Activated naive CD4-positive, alpha-beta T cell treated with anti-CD3 and anti-CD28 coated beads, Interleukin-2, amount 50 U/mL, for 24 hours (primary cell): ENCODE measurements around the gene IL5.
"Not testable (repeated sequence)": the region's sequence is repeated elsewhere in the genome, so short reads cannot be mapped to it uniquely, and the experiment has no call there.

Source experiments
- H3K27ac Mint-ChIP-seq: one replicate; pipeline ENCODE4 v1.8.0; 2021; ENCODE audit warnings: mild to moderate bottlenecking, mixed read lengths
- H3K27me3 Mint-ChIP-seq: one replicate; pipeline ENCODE4 v1.8.0; 2021; ENCODE audit warnings: mixed read lengths
- H3K36me3 Mint-ChIP-seq: one replicate; pipeline ENCODE4 v1.8.0; 2021; ENCODE audit warnings: mixed read lengths
- H3K4me1 Mint-ChIP-seq: one replicate; pipeline ENCODE4 v1.8.0; 2021; ENCODE audit warnings: mixed read lengths
- H3K4me3 Mint-ChIP-seq: one replicate; pipeline ENCODE4 v1.8.0; 2021; ENCODE audit warnings: mild to moderate bottlenecking, mixed read lengths
- H3K9me3 Mint-ChIP-seq: one replicate; pipeline ENCODE4 v1.8.0; 2021; ENCODE audit warnings: mixed read lengths

IL5 gene

DNA sequence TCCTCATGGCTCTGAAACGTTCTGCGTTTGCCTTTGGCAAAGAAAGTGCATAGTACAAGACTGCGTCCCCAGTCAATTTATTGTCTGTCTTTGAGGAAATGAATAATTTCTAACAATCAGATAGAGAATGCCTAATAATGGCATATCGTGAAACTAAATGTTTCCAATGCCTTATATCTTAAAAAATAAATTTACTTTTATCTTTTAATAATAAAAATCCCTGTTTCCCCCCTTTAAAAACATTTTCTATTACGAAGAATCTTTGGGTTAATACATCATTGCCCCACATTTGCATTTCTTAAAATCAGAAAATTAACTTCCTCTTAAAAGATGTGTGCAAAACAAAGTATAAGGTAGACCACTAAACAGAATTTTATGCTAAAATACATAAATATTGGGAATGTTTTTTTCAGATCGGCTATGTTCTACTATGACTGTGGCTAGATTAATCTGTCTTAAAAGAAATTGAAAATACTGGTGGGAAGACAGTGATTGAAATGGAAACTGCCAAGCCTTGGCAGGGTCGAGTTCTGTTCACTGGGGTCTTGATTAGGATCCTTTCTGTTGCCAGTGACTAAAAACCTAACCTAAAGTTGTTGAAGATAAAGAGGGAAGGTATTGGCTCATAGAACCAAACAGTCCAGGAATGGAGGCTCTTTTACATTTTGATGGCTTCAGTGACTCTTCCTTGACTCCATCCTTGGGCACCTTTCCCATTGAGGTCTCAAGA lies at the start of gene IL5:
TSS of gene IL5 (minus strand) at position 51 of the 730 bp plus-strand sequence. CDS start at position 7, 44 bp downstream.
- H3K36me3 Mint-ChIP-seq, result no peaks in the 10 kb centered on the region
- no peak within 1 kb of the TSS for H3K4me3 Mint-ChIP-seq

DNA sequence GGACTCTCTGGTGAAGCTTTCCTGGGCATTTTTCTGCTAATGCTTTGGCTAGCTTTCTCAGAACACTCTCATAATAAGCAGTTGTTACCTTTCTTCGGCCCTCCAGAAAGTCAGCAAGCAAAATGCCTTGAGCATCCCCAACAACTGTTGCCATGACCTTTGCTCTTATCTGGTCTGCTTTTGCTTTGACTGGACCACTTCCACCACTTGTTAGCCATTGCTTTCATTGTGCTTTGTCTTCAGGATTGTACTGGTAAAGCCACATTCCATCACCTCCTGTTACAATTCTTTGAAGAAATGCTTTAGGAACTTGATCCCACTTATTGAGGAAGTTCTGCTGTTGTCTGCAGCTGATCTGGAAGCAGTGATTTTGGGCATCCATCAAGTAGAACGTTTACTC lies 49.2 kb upstream of the IL5 start:
- Mint-ChIP-seq H3K4me3 (no peak overlapping the region), H3K9me3 (no peaks in the 10 kb centered on the region), H3K36me3 (peaks cover 31% of the 10 kb centered on the region), H3K27me3 (no peaks in the 10 kb centered on the region), H3K27ac (no peak overlapping the region), H3K4me1 (no peaks in the 10 kb centered on the region)

More for the DNA sequence above, at the start of gene IL5:
- no peaks in the 10 kb centered on the region for H3K4me1 Mint-ChIP-seq
- no peaks in the 10 kb centered on the region for H3K27me3 Mint-ChIP-seq
- no peaks in the 10 kb centered on the region for H3K9me3 Mint-ChIP-seq
- no peak within 1 kb of the TSS for H3K27ac Mint-ChIP-seq

DNA sequence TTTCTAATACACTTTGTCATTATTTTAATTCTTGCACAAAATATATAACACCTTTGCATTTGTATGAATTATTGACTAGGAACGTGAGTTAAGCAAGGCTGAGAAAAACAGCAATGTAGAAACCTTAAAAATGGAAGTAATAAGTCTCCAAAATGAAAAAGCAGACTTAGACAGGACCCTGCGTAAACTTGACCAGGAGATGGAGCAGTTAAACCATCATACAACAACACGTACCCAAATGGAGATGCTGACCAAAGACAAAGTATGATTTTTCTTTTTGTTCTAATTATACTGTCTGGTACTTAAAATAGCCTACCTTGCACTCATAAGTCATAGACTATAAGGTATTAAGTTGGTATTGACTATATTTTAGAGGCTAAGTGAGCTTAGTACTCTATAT lies 47.8 kb upstream of the IL5 start:
- Mint-ChIP-seq H3K9me3 (no peaks in the 10 kb centered on the region), H3K27ac (no peak overlapping the region), H3K4me1 (no peaks in the 10 kb centered on the region), H3K4me3 (no peak overlapping the region), H3K36me3 (peaks cover 25% of the 10 kb centered on the region), H3K27me3 (no peaks in the 10 kb centered on the region)

DNA sequence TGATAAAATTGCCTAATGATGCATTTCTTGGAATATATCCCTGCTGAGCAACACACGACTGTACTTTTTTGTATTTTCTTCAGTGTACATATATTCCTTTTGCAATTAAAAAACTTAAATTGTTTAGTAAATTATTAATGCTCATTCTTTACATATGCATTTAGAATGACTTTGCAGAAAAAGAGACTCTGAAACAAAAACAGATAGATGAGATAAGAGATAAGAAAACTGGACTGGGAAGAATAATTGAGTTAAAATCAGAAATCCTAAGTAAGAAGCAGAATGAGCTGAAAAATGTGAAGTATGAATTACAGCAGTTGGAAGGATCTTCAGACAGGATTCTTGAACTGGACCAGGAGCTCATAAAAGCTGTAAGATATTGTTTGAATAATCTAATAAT lies 46.1 kb upstream of the IL5 start:
- H3K4me1 Mint-ChIP-seq, result no peaks in the 10 kb centered on the region
- peaks cover 25% of the 10 kb centered on the region for H3K36me3 Mint-ChIP-seq
- no peak overlapping the region for H3K4me3 Mint-ChIP-seq
- no peaks in the 10 kb centered on the region for H3K27me3 Mint-ChIP-seq
- H3K27ac Mint-ChIP-seq, result no peak overlapping the region
- H3K9me3 Mint-ChIP-seq, result no peaks in the 10 kb centered on the region

DNA sequence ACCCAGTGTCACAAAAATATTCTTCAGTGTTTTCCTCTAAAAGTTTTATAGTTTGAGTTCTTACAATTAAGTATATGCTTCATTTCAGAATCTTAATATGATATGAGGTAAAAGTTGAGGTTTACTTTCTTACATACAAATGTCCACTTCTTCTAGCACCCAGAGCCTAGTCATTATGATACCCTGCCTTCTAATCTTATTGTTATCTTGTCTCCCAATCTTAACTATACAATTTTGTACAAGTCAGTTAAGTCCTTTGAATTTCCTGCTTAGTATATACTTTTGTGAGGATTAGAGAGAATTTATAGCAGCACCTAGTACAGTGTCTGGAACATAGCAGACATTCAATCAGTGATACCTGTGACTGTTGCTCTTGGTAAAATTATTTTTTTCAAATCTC lies 42.7 kb upstream of the IL5 start:
- no peaks in the 10 kb centered on the region for H3K9me3 Mint-ChIP-seq
- no peak overlapping the region for H3K4me3 Mint-ChIP-seq
- no peaks in the 10 kb centered on the region for H3K4me1 Mint-ChIP-seq
- no peaks in the 10 kb centered on the region for H3K27me3 Mint-ChIP-seq
- no peak overlapping the region for H3K27ac Mint-ChIP-seq
- peaks cover 41% of the 10 kb centered on the region for H3K36me3 Mint-ChIP-seq

DNA sequence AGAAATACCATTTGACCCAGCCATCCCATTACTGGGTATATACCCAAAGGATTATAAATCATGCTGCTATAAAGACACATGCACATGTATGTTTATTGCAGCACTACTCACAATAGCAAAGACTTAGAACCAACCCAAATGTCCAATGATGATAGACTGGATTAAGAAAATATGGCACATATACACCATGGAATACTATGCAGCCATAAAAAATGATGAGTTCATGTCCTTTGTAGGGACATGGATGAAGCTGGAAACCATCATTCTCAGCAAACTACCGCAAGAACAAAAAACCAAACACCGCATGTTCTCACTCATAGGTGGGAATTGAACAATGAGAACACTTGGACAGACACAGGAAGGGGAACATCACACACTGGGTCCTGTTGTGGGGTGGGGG lies 41.2 kb upstream of the IL5 start:
- H3K4me1 Mint-ChIP-seq, H3K4me3 Mint-ChIP-seq, H3K27ac Mint-ChIP-seq, H3K27me3 Mint-ChIP-seq, H3K9me3 Mint-ChIP-seq: not testable (repeated sequence)
- peaks cover 37% of the 10 kb centered on the region for H3K36me3 Mint-ChIP-seq

DNA sequence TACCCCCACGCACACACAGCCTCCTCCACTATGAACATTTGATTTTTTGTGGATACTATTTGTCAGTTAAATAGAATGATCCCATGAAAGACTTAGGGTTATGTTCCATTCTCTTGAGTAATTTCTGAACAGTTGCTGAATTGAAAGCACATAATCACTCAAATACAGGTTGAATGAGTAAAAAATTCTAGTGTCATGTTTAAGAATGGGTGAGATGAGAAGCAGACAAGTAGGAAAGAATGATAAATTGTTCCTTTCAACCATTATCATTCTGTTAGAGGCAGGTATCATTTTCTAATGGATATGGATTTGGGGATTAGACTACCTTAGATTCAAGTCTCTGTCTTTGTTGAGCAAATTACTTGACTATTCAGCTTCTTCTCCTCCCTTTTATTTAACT lies 32.8 kb upstream of the IL5 start:
- Mint-ChIP-seq H3K4me3 (no peak overlapping the region), H3K4me1 (peaks cover 21% of the 10 kb centered on the region), H3K36me3 (peaks cover 34% of the 10 kb centered on the region), H3K9me3 (no peaks in the 10 kb centered on the region), H3K27me3 (no peaks in the 10 kb centered on the region), H3K27ac (no peak overlapping the region)

DNA sequence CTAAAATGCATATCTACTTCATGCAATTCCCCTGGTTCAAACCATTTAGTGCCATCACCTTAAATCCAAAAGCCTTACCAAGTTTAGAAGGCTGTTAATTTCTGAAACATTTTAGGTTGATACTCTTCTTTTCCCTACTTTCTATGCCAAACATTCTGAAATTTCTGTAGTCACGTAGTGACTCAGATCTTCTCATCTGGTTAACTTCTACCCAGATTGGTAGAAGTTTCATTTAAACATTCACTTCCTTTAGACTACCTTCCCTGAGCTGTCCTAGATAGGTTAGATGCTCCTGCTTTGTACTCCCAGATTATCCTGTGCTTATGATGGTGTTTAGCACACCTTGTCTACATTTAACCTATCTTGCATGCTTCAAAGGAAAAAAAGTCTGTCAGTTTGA lies 23.3 kb upstream of the IL5 start:
- Mint-ChIP-seq H3K27me3 (no peaks in the 10 kb centered on the region), H3K27ac (no peak overlapping the region), H3K4me3 (no peak overlapping the region), H3K36me3 (peaks cover 36% of the 10 kb centered on the region), H3K4me1 (peaks cover 47% of the 10 kb centered on the region), H3K9me3 (no peaks in the 10 kb centered on the region)

DNA sequence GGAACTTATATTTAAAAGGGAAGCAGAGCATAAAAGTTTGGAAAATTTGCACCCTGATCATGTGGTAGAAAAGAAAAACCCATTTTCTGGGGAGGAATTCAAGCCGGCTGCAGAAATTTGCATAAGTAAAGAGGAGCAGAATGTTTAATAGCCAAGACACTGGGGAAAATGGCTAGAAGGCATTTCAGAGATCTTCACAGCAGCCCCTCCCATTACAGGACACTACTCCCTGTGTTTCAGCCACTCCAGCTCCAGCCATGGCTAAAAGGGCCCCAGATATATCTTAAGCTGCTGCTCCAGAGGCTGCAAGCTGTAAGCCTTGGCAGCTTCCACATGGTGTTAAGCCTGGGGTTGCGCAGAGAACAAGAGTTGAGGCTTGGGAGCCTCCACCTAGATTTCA lies 21.2 kb upstream of the IL5 start:
- peaks cover 30% of the 10 kb centered on the region for H3K36me3 Mint-ChIP-seq

DNA sequence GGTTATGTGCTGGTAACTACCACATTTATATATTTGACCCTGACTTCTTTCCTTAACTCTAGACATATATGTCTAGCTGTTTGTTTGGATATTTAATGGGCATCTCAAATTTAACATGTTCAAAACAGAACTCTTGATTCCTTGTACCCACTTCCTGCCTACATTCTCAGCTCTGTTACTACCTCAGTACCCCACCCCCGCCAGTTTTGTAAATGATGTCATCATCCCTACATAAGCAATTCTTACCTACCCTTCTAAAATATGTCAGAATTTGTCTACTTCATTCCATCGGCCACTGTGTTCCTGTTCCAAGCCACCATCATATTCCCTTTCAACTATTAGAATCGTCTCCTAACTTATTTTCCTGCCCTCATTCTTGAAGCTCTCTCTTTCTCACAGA lies 18.3 kb upstream of the IL5 start:
- Mint-ChIP-seq H3K4me3 (no peak overlapping the region), H3K36me3 (peaks cover 18% of the 10 kb centered on the region), H3K27ac (no peak overlapping the region), H3K4me1 (peaks cover 42% of the 10 kb centered on the region), H3K9me3 (no peaks in the 10 kb centered on the region), H3K27me3 (no peaks in the 10 kb centered on the region)

More for the DNA sequence above, 21.2 kb upstream of the IL5 start:
- H3K27me3 Mint-ChIP-seq, H3K9me3 Mint-ChIP-seq, H3K4me3 Mint-ChIP-seq, H3K27ac Mint-ChIP-seq: not testable (repeated sequence)
- H3K4me1 Mint-ChIP-seq, result peaks cover 38% of the 10 kb centered on the region

DNA sequence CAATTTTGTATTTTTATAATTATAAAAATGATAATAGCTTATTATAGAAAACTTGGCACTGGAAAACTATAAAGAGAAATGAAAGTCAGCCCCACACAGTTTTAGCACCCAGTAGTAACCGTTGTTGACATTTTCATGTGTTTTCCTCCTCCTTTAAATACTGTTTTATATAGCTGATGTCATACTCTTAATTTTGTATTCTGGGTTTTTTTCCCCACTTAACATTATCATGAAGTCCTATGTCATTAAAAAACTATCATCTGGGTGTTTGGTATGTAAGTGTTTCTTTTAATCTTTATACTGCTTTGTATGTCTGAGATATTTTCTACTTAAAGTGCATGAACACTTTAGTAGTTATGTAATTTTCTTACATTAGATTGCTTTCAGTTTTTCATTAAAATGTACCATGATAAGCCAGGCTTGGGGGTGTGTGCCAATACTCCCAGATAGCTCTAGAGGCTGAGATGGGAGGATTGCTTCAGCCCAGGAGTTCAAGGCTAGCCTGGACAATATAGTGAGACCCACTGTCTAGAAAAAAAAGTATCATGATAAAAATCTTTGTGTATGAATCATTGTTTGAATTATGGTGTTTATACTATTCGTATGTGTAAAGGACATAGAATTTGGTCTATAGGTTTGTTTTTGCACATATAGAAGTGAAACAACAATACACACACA lies 16.2 kb upstream of the IL5 start:
- H3K36me3 Mint-ChIP-seq, result peaks cover 3% of the 10 kb centered on the region
- H3K27ac Mint-ChIP-seq, result no peak overlapping the region
- peaks cover 7% of the 10 kb centered on the region for H3K9me3 Mint-ChIP-seq
- no peaks in the 10 kb centered on the region for H3K27me3 Mint-ChIP-seq
- H3K4me3 Mint-ChIP-seq, result peak overlapping the region; percentile 74
- H3K4me1 Mint-ChIP-seq, result peaks cover 34% of the 10 kb centered on the region

DNA sequence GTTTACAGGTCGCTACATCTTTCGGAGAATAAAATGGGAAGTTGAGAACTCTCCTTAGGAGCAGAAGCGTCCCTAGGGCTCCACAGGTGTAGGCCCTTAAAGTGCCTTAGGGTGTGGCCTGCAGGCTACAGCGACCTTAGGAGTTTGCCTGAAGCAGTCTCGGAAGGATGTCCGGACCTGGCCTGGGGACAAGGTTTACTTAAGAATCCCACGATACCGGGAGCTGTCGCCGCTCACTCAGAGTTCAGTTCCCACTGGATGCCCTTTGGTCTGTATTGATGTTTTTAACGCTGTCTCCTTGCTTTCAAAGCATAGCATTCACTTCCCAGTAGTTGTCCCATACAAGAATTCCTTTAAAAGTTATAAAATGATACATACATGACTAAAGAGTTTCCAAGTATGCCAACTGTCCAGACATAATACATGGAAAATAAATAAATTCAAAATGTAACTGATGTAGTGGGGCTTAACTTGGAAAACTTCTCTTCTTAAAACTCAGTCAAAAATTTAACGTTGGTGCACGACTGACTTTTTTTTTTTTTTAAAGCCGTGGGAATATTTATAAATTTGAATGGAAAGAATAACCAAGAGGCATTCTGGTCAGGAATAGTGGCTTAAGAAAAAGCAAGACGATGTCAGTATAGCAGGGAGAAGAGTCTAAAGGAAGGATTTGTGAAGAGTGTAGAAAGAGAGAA lies 14.3 kb upstream of the IL5 start:
- Mint-ChIP-seq H3K4me1 (peaks cover 34% of the 10 kb centered on the region), H3K9me3 (peaks cover 7% of the 10 kb centered on the region), H3K4me3 (peak overlapping the region; percentile 99), H3K36me3 (peaks cover 3% of the 10 kb centered on the region), H3K27me3 (no peaks in the 10 kb centered on the region), H3K27ac (peak overlapping the region; percentile 99)

DNA sequence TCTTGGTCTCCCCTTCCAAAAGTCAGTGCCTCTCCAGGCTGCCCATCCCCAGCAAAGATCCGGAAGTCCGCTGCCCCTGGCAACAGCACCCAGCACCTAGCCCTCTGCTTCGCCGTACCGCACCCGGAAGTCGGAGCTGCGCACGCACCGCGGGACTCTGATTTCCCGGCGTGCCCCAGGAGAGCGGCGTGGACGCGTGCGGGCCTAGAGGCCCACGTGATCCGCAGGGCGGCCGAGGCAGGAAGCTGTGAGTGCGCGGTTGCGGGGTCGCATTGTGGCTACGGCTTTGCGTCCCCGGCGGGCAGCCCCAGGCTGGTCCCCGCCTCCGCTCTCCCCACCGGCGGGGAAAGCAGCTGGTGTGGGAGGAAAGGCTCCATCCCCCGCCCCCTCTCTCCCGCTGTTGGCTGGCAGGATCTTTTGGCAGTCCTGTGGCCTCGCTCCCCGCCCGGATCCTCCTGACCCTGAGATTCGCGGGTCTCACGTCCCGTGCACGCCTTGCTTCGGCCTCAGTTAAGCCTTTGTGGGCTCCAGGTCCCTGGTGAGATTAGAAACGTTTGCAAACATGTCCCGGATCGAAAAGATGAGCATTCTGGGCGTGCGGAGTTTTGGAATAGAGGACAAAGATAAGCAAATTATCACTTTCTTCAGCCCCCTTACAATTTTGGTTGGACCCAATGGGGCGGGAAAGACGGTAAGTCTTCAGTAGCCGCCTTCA lies 13.6 kb upstream of the IL5 start, which contains the start of gene RAD50:
TSS of gene RAD50 (plus strand) at position 215 of the 715 bp plus-strand sequence. CDS start at position 563, 348 bp downstream.
- peak within 1 kb of the TSS; percentile 99 for H3K27ac Mint-ChIP-seq
- peaks cover 3% of the 10 kb centered on the region for H3K36me3 Mint-ChIP-seq
- H3K4me3 Mint-ChIP-seq, result peak within 1 kb of the TSS; percentile 99
- H3K27me3 Mint-ChIP-seq, result no peaks in the 10 kb centered on the region
- H3K9me3 Mint-ChIP-seq, result peaks cover 7% of the 10 kb centered on the region
- peaks cover 34% of the 10 kb centered on the region for H3K4me1 Mint-ChIP-seq

DNA sequence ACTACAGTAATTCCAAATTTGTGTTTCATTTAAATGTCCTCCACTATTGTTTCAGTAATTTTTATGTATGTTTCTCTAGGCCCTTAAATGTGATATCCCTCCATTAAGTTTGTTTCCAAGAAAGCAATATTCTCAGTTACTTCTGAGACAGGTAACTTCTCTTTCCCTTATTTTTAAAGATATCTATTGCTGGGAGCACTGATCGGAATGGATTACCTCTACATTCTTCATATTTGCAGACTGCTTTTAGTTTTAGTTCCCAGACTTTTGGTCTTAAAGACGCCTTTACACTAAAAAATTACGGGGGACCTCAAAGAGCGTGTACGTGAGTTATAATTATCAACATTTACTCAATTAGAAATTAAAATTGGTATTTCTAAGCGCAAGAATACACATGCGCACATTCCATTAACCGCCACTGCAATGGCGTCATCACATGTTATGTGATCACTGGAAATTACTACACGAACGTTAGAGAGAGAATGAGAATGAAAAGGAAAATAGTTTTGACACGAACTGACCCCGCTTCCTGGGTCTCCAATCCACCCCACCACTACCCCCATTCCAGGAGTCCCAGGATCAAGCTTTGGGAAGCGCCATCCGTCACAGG lies 12.9 kb upstream of the IL5 start:
- Mint-ChIP-seq H3K4me3 (peak overlapping the region; percentile 99), H3K36me3 (peaks cover 3% of the 10 kb centered on the region), H3K27ac (peak overlapping the region; percentile 99), H3K27me3 (no peaks in the 10 kb centered on the region), H3K4me1 (peaks cover 34% of the 10 kb centered on the region), H3K9me3 (peaks cover 7% of the 10 kb centered on the region)

DNA sequence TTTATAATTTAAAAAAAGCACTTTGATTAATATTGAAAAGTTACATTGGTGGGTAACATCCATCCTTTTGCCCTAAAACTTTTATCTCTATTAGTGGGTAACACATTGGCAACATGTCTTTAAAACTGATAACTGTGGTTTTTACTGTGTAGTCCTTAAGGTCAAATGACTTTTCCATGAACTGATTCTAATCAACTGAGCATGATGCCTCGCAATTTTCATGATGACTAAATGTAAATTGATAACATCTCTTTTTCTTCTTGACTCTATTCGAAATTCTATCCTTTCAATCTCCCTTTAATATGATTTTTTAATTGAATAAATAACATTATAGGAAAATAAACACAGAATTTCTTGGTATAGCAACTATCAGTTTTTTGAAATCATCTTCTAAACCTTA lies 6.3 kb upstream of the IL5 start:
- H3K4me1 Mint-ChIP-seq, result no peaks in the 10 kb centered on the region
- H3K27ac Mint-ChIP-seq, result no peak overlapping the region
- H3K4me3 Mint-ChIP-seq, result no peak overlapping the region
- H3K36me3 Mint-ChIP-seq, result no peaks in the 10 kb centered on the region
- no peaks in the 10 kb centered on the region for H3K9me3 Mint-ChIP-seq
- H3K27me3 Mint-ChIP-seq, result no peaks in the 10 kb centered on the region
